Measurements from ENCODE around the gene BST1. TPM values are rescaled to one million over a fixed set of nuclear protein-coding genes. Genes with fewer than 3 reads are reported as not detected.

The BST1 gene
- total RNA-seq, 1 experiment from 2014 or later = not detected

GRCh38 chr4:15740764-15741404, 38.0 kb downstream of the BST1 start:
- Mint-ChIP-seq H3K27ac (no peak overlapping the region), H3K4me3 (no peak overlapping the region), H3K4me1 (peaks cover 0 to 3% of the 10 kb centered on the region in 2 experiments; a peak in 1 of 4 replicates), H3K9me3 (peaks cover 0 to 3% of the 10 kb centered on the region in 2 experiments; a peak in 1 of 5 replicates), H3K36me3 (ENCODE audit: insufficient read depth in 1 of 3, low read depth in 3 of 3) (0 out of 7 replicates have a peak, but pooled peaks cover 0 to 6% (median 0%) of the 10 kb centered on the region in 3 experiments), H3K27me3 (ENCODE audit: low read depth) (peaks cover 1% of the 10 kb centered on the region; the same call in 1 of the 2 replicates)
- H3K27me3 ChIP-seq (ENCODE audit: insufficient read depth, low read length) = no peaks in the 10 kb centered on the region; the same call in 1 of the 2 replicates
- H4K8ac ChIP-seq (replicated peaks; ENCODE audit: insufficient read length, low read depth, low read length) = no peak overlapping the region
- TF ChIP-seq, protein P1, sequence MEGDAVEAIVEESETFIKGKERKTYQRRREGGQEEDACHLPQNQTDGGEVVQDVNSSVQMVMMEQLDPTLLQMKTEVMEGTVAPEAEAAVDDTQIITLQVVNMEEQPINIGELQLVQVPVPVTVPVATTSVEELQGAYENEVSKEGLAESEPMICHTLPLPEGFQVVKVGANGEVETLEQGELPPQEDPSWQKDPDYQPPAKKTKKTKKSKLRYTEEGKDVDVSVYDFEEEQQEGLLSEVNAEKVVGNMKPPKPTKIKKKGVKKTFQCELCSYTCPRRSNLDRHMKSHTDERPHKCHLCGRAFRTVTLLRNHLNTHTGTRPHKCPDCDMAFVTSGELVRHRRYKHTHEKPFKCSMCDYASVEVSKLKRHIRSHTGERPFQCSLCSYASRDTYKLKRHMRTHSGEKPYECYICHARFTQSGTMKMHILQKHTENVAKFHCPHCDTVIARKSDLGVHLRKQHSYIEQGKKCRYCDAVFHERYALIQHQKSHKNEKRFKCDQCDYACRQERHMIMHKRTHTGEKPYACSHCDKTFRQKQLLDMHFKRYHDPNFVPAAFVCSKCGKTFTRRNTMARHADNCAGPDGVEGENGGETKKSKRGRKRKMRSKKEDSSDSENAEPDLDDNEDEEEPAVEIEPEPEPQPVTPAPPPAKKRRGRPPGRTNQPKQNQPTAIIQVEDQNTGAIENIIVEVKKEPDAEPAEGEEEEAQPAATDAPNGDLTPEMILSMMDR (conservative IDR thresholded peaks at IDR 0.05) = no peak
- no peak overlapping the region for H2BK12ac ChIP-seq (ENCODE audit: insufficient read length, low read depth, low read length)
- no peak overlapping the region for H2BK15ac ChIP-seq (ENCODE audit: low read depth, low read length)
- H3K9me3 ChIP-seq (ENCODE audit: control insufficient read depth, low read depth, low read length) = no peaks in the 10 kb centered on the region
- no peaks in the 10 kb centered on the region for H4K20me1 ChIP-seq (ENCODE audit: control insufficient read depth, insufficient read depth, insufficient read length)
- no peak overlapping the region for H2BK120ac ChIP-seq (ENCODE audit: low read depth, low read length, poor library complexity, severe bottlenecking)
- no peaks in the 10 kb centered on the region for H3K79me1 ChIP-seq (ENCODE audit: insufficient read depth, low read depth, low read length, poor library complexity, severe bottlenecking)
- H3K4me2 ChIP-seq (ENCODE audit: insufficient read depth, insufficient read length, low read length) = no peak overlapping the region
- no peak overlapping the region for H3K56ac ChIP-seq (ENCODE audit: insufficient read length, low read depth, low read length)
- H2BK5ac ChIP-seq (ENCODE audit: insufficient read length, low read length) = no peak overlapping the region
- H2BK20ac ChIP-seq (ENCODE audit: low read depth, low read length, poor library complexity, severe bottlenecking) = no peak overlapping the region
- H3K23me2 ChIP-seq (ENCODE audit: insufficient read length, low read depth, low read length, poor library complexity, severe bottlenecking) = no peaks in the 10 kb centered on the region
- no peak overlapping the region for H3K18ac ChIP-seq (ENCODE audit: insufficient read length, low read depth, low read length)
- H3K14ac ChIP-seq (ENCODE audit: insufficient read depth, low read length) = no peak overlapping the region
- H4K91ac ChIP-seq (ENCODE audit: insufficient read length, low read depth, low read length) = no peak overlapping the region
- no peak overlapping the region for H3K23ac ChIP-seq (ENCODE audit: insufficient read length, low read depth, low read length)
- no peak overlapping the region for H3K9ac ChIP-seq (ENCODE audit: extremely low read depth, insufficient read length, low read length)
- H2AK5ac ChIP-seq (ENCODE audit: insufficient read length, low read length) = no peak overlapping the region
- no peak overlapping the region for H3K27ac ChIP-seq (ENCODE audit: insufficient read length, low read depth, low read length)
- H4K5ac ChIP-seq (ENCODE audit: insufficient read length, low read depth, low read length) = no peak overlapping the region
- no peak overlapping the region for H3T11ph ChIP-seq (ENCODE audit: low read length)
- H3K4me1 ChIP-seq (ENCODE audit: insufficient read depth, low read length) = no peaks in the 10 kb centered on the region
- no peak overlapping the region for H3K4ac ChIP-seq (ENCODE audit: low read depth, low read length)
- no peak for DNase-seq
- WGBS (ENCODE audit: extremely low coverage, insufficient read length, low lambda C conversion rate) = no CpG with 5 or more reads among the region's 11 CpGs
- no peak overlapping the region for H2AFZ ChIP-seq (ENCODE audit: low read length)
- H3K79me2 ChIP-seq (ENCODE audit: insufficient read depth, low read length) = no peaks in the 10 kb centered on the region
